Right lung (tissue), 5 donors: ENCODE results near the gene SNPH. TPM values are rescaled to one million over a fixed set of nuclear protein-coding genes. Genes with fewer than 3 reads are reported as not detected.
"Not testable (repeated sequence)": the region's sequence is repeated elsewhere in the genome, so short reads cannot be mapped to it uniquely, and the experiment has no call there.

ENCODE experiments used
- DNase-seq, 2 donors: peaks; one replicate each; pipeline ENCODE4 v3.0.0-alpha.2; 2013
- polyA plus RNA-seq, 5 donors: library from polyadenylated mRNA; unstranded; fragments of 120-200 nt; gene quantifications; one replicate each; pipeline versions ENCODE4 v1.2.1 to v1.2.3, GENCODE V29; 2013; ENCODE audit warnings: inconsistent platforms in 1 of 5, low replicate concordance in 1 of 5; ENCODE audit not compliant: insufficient read length in 5 of 5, insufficient read depth in 1 of 5

Gene SNPH
- polyA plus RNA-seq, 5 donors: 1.5 to 3.4 (median 2.2) TPM

DNA sequence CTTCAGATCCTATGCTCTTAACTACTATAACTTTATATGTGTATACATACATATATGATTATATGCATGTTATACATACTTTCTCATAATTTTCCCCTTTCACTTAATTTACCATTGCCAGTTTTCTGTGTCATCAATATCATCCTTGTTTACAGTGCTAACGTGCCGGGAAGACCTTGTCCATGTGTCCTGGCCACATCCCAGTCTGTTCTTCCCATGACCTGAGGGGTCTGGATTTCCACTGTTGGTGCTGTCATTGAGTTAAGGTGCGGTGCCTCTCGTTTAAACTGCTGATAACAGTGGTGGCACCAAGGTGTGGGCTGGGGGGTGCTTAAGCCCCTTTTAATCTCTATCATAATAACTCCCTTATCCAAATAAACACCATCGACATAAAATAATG, 71.3 kb downstream of the SNPH start:
- no peak for DNase-seq

GRCh38 chr20:1338096-1338495, 72.0 kb downstream of the SNPH start:
- no peak for DNase-seq

DNA sequence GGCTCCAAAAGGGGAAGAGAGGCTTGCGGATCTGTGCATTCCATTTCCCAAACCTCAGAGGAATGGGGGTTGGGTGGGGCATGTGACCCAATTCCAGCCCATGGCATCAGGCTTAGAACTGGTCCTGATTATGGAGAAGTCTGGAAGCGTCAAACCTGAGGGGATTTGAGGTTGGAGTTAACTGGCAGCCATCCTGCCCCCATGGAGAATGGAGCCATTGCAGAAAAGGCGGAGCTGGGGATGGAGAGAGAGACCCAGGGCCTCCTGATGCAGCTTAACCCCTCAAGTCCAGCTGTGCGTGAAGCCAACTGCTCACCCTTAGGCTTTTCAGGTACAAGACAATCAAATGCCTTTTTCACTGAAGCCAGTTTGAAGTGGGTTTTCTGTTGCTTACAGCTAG, 72.7 kb downstream of the SNPH start:
- DNase-seq: no peak

DNA sequence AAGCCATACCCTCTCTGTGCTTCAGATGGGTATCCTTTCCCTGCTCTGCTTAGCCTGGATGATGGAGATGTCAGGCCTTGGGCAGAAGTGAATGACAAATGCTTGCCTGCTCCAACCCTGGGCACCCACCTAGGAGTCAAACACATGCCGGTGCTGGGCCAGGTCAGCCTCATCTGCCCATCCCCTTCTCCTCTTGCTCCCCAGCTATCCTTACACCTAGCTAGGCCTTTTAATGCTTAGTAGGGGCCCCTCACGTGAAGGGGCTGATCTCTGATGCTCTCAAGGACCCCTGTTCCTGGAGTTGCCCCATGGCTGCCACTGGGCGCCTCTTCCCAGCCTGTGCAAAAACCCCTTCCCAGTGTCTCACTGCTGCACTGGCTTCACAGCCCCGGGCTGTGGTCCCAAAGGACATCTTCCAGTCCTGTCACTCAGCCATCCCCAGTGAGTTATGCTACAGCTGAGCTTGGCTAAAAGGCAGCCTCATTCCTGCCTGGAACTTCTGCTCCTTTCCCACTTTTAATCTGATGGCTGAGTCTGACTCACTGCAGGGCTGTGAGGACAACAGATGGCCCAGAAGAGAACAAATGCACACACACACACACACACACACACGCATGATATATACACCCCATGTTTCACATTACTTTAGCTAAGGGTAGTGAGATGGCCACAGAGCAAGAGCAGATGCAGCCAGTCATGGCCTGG, 75.6 kb downstream of the SNPH start:
- DNase-seq: no peak

- not testable (repeated sequence) for DNase-seq
These were observed 77.5 kb downstream of the SNPH start for GRCh38 chr20:1343446-1344124.

GRCh38 chr20:1345030-1345755, 79.1 kb downstream of the SNPH start:
- no peak for DNase-seq

- DNase-seq: no peak
These were observed 79.6 kb downstream of the SNPH start for GRCh38 chr20:1345756-1346093.

- DNase-seq: no peak
These were observed 80.3 kb downstream of the SNPH start for GRCh38 chr20:1346315-1346969.

- no peak for DNase-seq
These were observed 87.9 kb downstream of the SNPH start for GRCh38 chr20:1353956-1354355.

GRCh38 chr20:1357921-1358671, 92.0 kb downstream of the SNPH start:
- DNase-seq: no peak

Other genes starting within 250 kb of the SNPH start
- 100 to 1,000 TPM; 111 to 155 (median 138) TPM for gene PSMF1, start 147.7 kb upstream of the SNPH start, polyA plus RNA-seq
- gene TMEM74B, start 81.3 kb upstream of the SNPH start, polyA plus RNA-seq: 10 to 100 TPM; 10.3 to 16.0 (median 12.1) TPM
- 1 to 10 TPM; 1.0 to 1.7 (median 1.5) TPM for gene C20orf202, start 62.8 kb upstream of the SNPH start, polyA plus RNA-seq
- gene RAD21L1, start 40.2 kb upstream of the SNPH start, polyA plus RNA-seq: not detected
- gene SDCBP2, start 62.8 kb downstream of the SNPH start, polyA plus RNA-seq: 1 to 10 TPM; 1.8 to 4.3 (median 3.2) TPM
- gene FKBP1A, start 126.8 kb downstream of the SNPH start, polyA plus RNA-seq: 100 to 1,000 TPM; 439 to 529 (median 459) TPM
- gene NSFL1C, start 200.6 kb downstream of the SNPH start, polyA plus RNA-seq: 10 to 100 TPM; 82.5 to 96.7 (median 93.7) TPM
- gene SIRPB2, start 225.1 kb downstream of the SNPH start, polyA plus RNA-seq: 1 to 10 TPM; 1.3 to 3.0 (median 1.8) TPM